Measurements from ENCODE around the gene APOL3.

Gene APOL3

DNA sequence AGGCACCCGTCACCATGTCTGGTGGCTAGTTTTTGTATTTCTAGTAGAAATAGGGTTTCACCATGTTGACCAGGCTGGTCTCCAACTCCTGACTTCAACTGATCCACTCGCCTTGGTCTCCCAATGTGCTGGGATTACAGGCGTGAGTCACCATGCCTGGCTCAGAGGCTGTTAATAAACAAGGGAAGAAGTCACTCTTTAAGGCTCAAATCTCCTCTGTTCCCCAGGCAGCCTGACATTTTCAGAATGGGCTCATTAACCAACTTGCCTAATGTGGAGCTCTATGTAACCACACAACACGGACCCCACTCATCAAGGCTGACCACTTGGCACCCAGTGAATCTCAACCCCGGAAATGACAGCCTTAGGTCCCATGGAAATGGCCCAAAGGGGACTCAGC is 24.1 kb downstream of the APOL3 start:
- H2AFZ ChIP-seq: no peak overlapping the region
- H3K4me3 ChIP-seq (ENCODE audit: low read depth, low read length): no peak overlapping the region
- TF ChIP-seq, protein P1, sequence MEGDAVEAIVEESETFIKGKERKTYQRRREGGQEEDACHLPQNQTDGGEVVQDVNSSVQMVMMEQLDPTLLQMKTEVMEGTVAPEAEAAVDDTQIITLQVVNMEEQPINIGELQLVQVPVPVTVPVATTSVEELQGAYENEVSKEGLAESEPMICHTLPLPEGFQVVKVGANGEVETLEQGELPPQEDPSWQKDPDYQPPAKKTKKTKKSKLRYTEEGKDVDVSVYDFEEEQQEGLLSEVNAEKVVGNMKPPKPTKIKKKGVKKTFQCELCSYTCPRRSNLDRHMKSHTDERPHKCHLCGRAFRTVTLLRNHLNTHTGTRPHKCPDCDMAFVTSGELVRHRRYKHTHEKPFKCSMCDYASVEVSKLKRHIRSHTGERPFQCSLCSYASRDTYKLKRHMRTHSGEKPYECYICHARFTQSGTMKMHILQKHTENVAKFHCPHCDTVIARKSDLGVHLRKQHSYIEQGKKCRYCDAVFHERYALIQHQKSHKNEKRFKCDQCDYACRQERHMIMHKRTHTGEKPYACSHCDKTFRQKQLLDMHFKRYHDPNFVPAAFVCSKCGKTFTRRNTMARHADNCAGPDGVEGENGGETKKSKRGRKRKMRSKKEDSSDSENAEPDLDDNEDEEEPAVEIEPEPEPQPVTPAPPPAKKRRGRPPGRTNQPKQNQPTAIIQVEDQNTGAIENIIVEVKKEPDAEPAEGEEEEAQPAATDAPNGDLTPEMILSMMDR (IDR thresholded peaks at IDR 0.05): no peak
- H3K27ac ChIP-seq: no peak overlapping the region
- H3K27me3 ChIP-seq (ENCODE audit: control insufficient read depth, insufficient read depth, low read length): no peaks in the 10 kb centered on the region
- no peaks in the 10 kb centered on the region for H3K79me2 ChIP-seq
- no peaks in the 10 kb centered on the region for H3K36me3 ChIP-seq (ENCODE audit: control insufficient read depth, insufficient read depth, low read length)
- H3K4me1 ChIP-seq: no peaks in the 10 kb centered on the region
- no peaks in the 10 kb centered on the region for H3K9me3 ChIP-seq (ENCODE audit: control insufficient read depth, low read length)
- no peak overlapping the region for H3K9ac ChIP-seq
- no peak overlapping the region for H3K4me2 ChIP-seq (ENCODE audit: low read length)

DNA sequence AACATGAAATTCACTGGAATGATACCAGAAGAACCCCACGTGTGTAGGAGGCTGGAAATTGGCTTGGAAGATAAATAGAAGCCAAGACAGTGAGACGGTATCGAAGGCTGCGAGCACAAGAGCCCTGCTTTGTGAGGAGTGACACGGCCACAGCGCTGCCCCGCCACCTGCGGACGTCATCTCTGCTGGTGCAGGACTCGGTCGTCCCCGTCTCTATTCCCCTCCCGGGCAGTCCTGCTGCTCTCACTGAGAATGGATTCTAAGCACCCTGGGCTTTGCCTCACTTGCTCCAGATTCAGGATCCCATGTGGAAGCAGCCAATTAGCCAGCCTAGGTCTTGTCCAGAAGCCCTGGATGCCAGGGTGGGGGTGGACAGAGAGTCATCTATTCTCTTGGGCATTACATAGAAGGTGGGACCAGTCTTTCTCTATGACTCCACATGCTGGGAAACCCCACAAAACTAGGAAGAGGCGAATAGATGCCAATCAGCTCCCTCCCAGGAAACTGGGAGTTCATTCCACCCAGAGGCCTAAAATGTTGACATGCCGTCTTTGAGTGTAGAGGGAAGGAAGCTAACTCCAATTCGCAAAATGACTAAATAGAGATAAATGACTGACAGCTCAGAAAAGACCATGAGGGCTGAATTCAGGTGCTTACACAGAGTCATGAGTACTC is 25.1 kb downstream of the APOL3 start:
- H3K36me3 ChIP-seq (ENCODE audit: control insufficient read depth, insufficient read depth, low read length): no peaks in the 10 kb centered on the region

DNA sequence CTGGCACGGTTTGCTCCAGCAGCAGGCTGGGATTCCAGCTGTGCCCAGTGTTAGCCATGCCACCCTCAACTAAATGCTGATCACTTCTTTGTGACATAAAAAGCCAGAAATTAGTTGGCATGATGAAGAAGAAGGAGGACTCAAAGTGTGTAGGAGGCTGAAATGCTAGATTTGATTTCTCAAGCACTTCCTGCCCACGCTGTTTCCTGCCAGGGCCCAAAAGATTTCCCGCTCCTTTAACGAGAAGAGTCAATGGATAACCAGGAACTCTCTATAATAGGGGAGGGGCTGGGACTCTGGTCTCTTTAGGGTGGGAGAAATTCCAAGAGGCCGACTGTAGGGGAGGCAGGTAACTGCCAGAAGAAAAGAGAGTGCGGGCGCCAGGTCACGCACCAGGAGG is 26.4 kb downstream of the APOL3 start:
- Histone ChIP-seq H3K9ac (no peak overlapping the region), H3K27ac (no peak overlapping the region), H3K4me1 (no peaks in the 10 kb centered on the region), H3K4me3 (ENCODE audit: low read depth, low read length) (no peak overlapping the region), H3K27me3 (ENCODE audit: control insufficient read depth, insufficient read depth, low read length) (no peaks in the 10 kb centered on the region), H3K4me2 (ENCODE audit: low read length) (no peak overlapping the region), H3K9me3 (ENCODE audit: control insufficient read depth, low read length) (no peaks in the 10 kb centered on the region), H3K36me3 (ENCODE audit: control insufficient read depth, insufficient read depth, low read length) (no peaks in the 10 kb centered on the region), H3K79me2 (no peaks in the 10 kb centered on the region), H2AFZ (no peak overlapping the region)
- TF ChIP-seq, protein P1 (IDR thresholded peaks at IDR 0.05): no peak

More for the DNA sequence above, 25.1 kb downstream of the APOL3 start:
- no peaks in the 10 kb centered on the region for H3K4me1 ChIP-seq
- no peak overlapping the region for H3K27ac ChIP-seq
- H3K27me3 ChIP-seq (ENCODE audit: control insufficient read depth, insufficient read depth, low read length): no peaks in the 10 kb centered on the region
- H2AFZ ChIP-seq: no peak overlapping the region
- H3K4me3 ChIP-seq (ENCODE audit: low read depth, low read length): no peak overlapping the region
- H3K4me2 ChIP-seq (ENCODE audit: low read length): no peak overlapping the region
- H3K9ac ChIP-seq: no peak overlapping the region
- no peaks in the 10 kb centered on the region for H3K79me2 ChIP-seq
- TF ChIP-seq, protein P1 (IDR thresholded peaks at IDR 0.05): no peak
- no peaks in the 10 kb centered on the region for H3K9me3 ChIP-seq (ENCODE audit: control insufficient read depth, low read length)

DNA sequence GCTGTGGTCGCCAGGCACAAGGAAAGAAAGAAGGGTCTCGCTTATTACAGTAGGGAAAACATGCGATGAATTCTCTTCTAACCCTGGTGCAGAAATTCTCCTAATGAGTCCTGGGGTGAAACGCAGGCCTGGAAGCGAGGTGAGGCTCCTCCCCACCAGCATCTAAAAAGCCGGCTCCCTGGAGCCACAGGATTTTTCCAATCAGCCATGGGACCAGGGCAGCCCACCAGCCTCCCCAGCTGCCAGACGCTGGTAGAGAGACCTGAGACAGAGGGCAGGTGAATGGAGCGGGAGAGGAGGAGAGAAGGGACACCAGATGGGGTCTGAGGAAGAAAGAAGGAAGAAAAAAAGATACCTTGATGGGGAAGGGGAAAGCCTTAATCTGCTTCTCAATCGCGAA is 28.6 kb downstream of the APOL3 start:
- TF ChIP-seq, protein P1 (IDR thresholded peaks at IDR 0.05): no peak
- Histone ChIP-seq H3K27ac (no peak overlapping the region), H3K36me3 (ENCODE audit: control insufficient read depth, insufficient read depth, low read length) (no peaks in the 10 kb centered on the region), H2AFZ (no peak overlapping the region), H3K9me3 (ENCODE audit: control insufficient read depth, low read length) (no peaks in the 10 kb centered on the region), H3K27me3 (ENCODE audit: control insufficient read depth, insufficient read depth, low read length) (no peaks in the 10 kb centered on the region), H3K4me3 (ENCODE audit: low read depth, low read length) (no peak overlapping the region), H3K79me2 (no peaks in the 10 kb centered on the region), H3K9ac (no peak overlapping the region), H3K4me1 (no peaks in the 10 kb centered on the region), H3K4me2 (ENCODE audit: low read length) (no peak overlapping the region)
